Erythroblast (primary cell): ENCODE results near the gene FXYD7.

Source experiments
- GATA1 ChIP-seq: IDR thresholded peaks from 2 replicates; pipeline ENCODE4 v1.6.1; 2011; ENCODE audit warnings: low read depth, mild to moderate bottlenecking, control low read depth, low read length, moderate library complexity
- POLR2A ChIP-seq: IDR thresholded peaks from 2 replicates; pipeline ENCODE4 v1.6.1; 2011; ENCODE audit warnings: mild to moderate bottlenecking, low read length

DNA sequence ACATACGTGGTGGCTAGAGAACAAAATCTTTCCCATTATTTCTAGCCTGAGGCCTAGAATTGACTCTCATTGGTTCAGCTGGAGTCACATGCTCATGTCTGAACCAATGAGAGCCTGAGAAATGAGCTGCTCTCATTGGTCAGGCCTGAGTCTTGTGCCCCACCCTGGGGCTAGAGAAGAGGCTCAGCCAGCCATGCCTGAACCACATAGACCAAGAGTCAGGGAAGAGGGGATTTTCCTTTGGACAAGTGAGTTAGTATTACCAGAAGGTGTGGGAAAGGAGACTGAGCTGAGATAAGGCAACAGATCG, 18.3 kb downstream of the FXYD7 start:
- no peak for TF ChIP-seq POLR2A
- TF ChIP-seq GATA1: no peak
